Kidney tubule cell (primary cell): ENCODE data around the gene MLPH.

Experiments used
- DNase-seq: peaks from one replicate; pipeline ENCODE4 v3.0.0-alpha.2; 2018; ENCODE audit warnings: low spot score

MLPH gene

GRCh38 chr2:237480556-237480955 is 6.5 kb upstream of the MLPH start:
- no peak for DNase-seq

DNA sequence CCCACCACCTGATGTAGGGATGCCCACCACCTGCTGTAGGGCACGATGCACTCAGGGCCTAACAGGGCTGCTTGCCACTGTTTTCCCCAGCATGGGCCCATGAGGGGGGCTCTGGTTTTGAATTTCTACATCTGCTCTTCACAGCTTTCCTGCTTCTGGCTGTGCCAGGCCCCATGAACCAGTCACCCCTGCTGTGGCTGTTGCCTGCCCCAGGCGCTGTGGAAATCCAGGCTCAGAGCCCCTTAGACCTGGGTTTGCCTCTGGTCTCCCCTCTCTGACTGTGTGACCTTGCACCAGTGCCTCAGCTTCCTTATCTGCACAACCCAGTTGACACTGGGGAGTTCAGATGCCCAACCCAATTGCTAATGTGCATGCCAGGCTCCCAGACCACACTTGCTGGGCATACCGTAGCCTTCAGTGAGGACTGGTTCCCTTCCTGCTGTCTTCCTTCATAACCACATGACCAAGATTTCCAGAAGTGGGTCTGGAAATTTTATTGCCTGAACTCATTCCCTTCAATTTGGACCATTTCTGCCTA is 6.0 kb upstream of the MLPH start:
- no peak for DNase-seq

DNA sequence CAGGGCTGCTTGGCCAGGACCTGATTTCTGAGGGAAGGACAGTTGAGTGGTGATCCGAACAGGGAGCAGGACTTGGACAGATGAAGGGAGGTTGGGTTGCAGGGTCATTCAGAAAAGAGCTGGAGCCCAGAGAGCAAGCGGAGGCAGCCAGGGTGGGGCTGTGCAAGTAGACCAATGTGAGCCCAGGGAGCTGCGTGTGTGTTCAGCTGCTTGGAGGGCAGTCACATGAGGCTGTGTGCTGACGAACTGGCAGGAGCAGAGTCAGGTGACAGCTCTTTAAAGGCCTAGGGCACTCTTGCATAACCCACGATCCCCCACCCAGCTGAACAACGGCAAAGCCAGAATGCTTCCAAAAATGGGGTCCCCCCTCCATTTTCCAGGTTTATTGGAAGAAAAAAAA is 4.6 kb upstream of the MLPH start:
- DNase-seq: peak; percentile 65

DNA sequence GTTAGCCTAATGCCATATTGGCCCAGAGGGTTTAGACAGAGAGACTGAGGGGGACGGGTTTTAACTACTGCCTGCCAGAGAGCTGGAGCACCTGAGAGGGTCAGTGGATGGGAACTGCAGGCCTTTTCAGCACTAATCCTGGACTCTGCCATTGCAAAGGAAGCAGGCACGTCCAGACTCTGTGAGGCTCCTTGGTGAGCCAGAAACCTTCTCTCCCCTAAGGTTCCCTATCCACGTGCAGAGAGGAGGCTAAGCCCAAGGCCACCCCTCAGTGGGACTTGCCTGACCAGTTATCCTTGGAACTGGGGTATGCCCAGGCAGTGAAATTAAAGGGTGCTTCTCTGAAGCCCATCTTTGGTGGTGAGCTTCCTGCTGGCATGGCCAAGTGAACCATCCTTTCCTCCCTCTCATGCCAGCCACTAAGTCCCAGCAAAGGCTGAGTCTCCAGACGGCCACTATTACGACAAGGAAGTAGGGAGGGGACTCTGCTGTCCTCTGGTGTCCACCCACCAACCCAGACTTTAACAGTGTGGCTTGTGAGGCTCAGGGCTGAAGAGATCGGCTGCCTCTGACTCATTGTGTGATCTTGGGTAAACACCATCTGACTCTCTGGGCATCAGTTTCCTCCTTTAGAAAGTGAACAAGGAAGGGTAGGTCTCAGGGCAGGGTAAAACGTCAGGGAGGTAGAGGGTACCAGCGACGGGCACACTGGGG is 3.9 kb upstream of the MLPH start:
- DNase-seq: peak; percentile 77

GRCh38 chr2:237485304-237485703 is 1.7 kb upstream of the MLPH start:
- peak; percentile 54 for DNase-seq

- DNase-seq: no peak
These were observed 1.2 kb upstream of the MLPH start for GRCh38 chr2:237485844-237486243.

DNA sequence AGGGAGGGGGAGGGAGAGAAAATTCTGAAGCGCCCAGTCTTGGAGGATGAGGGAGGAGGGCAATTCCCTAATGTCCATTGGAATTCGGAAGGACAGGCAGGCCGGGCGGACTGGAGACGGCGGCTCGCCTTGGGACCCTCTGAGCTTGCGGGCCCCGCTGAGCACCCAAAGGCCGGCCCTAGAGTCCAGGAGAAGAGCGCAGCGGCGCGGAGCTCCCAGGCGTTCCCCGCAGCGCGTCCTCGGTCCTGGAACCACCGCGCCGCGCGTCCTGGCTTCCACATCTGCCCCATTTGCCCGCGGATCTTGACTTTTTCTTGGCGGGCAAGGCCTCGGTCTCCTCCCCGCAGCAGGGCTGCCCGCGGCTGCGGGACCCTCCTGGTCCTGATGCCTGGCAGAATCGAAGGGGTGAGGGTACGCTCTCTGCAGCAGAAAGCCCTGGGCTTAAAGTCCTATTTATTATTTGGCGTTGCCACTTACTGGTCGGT is 675 bp upstream of the MLPH start:
- DNase-seq: no peak

DNA sequence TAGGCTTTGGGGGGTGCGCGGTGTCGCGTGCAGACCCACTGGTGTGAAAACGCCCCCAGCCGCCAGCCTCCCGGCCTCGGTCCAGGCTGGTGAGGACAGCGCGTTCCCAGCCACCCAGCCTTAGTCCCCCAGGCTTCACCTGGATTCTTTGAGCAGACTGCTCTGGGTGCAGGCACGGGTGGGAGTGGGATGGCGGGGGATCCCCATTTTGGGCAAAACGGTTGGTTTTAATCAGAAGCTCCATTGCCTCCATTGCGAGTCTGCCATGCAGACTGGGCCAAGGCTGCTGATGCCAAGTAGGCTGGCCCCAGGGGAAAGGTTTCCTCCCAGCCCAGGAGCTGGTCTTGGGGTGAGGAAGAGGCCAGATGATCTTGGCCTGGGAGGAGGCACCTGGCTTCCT is 445 bp downstream of the MLPH start:
- no peak for DNase-seq

GRCh38 chr2:237488295-237488694 is 1.2 kb downstream of the MLPH start:
- no peak for DNase-seq

GRCh38 chr2:237488901-237489860 is 2.1 kb downstream of the MLPH start:
- DNase-seq: peak; percentile 88

DNA sequence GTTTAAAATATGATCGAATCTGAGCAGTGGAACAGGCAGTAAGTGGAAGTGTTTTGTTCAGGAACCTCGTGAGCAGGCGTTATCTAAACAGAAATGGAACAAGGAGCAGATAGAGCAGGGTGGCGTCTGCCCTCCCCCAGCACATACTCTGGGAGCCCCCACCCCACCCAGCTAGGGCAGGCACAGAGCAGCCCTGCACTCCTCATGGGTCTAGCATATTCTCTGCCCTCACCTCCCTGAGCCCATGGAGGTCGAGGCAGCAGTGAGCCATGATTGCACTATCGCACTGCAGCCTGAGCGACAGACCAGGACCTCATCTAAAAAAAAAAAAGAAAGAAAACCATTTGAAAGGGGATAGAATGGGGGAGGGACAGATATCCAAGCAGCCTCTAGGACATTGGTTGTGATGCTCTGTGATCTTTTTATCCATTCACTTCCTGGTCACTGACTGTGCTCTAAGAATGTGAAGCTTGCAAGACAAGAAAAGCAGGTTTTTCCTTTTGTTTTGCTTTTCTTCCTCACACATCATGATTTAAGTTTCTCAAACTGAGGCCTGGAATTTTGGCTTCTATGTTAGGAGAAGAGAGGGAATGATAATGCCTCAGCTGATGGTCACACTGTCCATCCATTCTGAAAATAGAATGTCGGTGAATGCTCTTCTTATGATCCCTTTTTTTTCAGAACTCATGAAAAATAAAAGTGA is 3.1 kb downstream of the MLPH start:
- peak; percentile 79 for DNase-seq

- DNase-seq: no peak
These were observed 3.7 kb downstream of the MLPH start for GRCh38 chr2:237490795-237491194.

GRCh38 chr2:237491515-237492118 is 4.6 kb downstream of the MLPH start:
- peak; percentile 37 for DNase-seq

GRCh38 chr2:237492137-237492890 is 5.3 kb downstream of the MLPH start:
- peak; percentile 38 for DNase-seq

- no peak for DNase-seq
These were observed 7.0 kb downstream of the MLPH start for GRCh38 chr2:237494066-237494465.

DNA sequence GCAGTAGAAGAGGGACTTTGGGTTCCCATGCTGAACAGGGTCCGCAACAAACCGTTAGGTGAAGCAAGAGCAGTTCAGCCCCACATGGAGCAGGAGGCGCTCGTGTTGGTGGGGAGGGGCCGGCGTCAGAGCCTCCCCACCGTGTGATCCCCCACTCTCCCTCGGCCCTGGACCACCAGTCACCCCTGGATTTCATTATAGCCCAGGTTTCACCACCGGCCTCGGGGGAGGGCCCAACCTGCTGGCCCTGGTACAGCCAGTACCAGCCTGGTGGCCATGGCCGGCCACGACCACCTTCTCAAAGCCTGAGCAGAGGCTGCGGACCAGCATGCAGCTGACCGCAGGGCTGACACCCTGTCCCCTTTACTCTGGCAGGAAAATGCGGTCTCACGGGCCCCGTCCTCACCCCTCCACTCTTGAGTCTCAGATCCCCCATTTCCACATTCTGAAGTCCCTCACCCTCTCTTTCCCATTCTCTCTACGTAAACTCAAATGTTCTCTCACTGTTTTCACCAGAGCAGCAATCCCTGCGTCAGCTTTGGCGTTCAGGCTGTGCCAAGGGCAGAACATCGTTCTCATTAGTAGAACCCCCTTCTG is 8.6 kb downstream of the MLPH start:
- DNase-seq: no peak

- DNase-seq: no peak
These were observed 9.4 kb downstream of the MLPH start for GRCh38 chr2:237496428-237496827.

- DNase-seq: no peak
These were observed 10.2 kb downstream of the MLPH start for GRCh38 chr2:237497009-237497837.

GRCh38 chr2:237497838-237498186 is 10.8 kb downstream of the MLPH start:
- no peak for DNase-seq

GRCh38 chr2:237498341-237498740 is 11.3 kb downstream of the MLPH start:
- DNase-seq: no peak
